ENCODE measurements around the gene ATE1. TPM values are rescaled to one million over a fixed set of nuclear protein-coding genes. Genes with fewer than 3 reads are reported as not detected.

The ATE1 gene
- total and polyA plus RNA-seq, 4 donors = 4.2 to 47.8 (median 13.2) TPM

- no peak overlapping the region for H3K9ac ChIP-seq (ENCODE audit: insufficient read depth in 1 of 2, low read length in 2 of 2)
- peaks cover 0 to 5% (median 0%) of the 10 kb centered on the region in 5 donors for H3K4me1 ChIP-seq (ENCODE audit: control insufficient read depth in 5 of 5, insufficient read depth in 5 of 5, low read length in 5 of 5)
- whole genome bisulfite sequencing, 2 donors = 73 to 74% methylated on average over 4 of the region's 4 CpGs
- DNase-seq (no peak), ATAC-seq (ENCODE audit: insufficient read depth, low FRiP score) (no peak)
- no peaks in the 10 kb centered on the region for H3K9me3 ChIP-seq (ENCODE audit: control insufficient read depth in 4 of 4, insufficient read depth in 3 of 4, low read length in 3 of 4)
- no peak overlapping the region for H3K4me3 ChIP-seq
- no peak overlapping the region for H3K27ac ChIP-seq (ENCODE audit: low read depth in 1 of 2, low read length in 1 of 2)
- no peaks in the 10 kb centered on the region for H3K27me3 ChIP-seq (ENCODE audit: control insufficient read depth in 3 of 3, insufficient read depth in 3 of 3, low read length in 2 of 3)
- peaks cover 0 to 4% (median 3%) of the 10 kb centered on the region in 4 donors for H3K36me3 ChIP-seq (ENCODE audit: control insufficient read depth in 4 of 4, insufficient read depth in 4 of 4, low read length in 4 of 4)
- TF ChIP-seq CTCF (IDR thresholded peaks at IDR 0.05; ENCODE audit: control extremely low read depth, extremely low read depth) = no peak
Observed at GRCh38 chr10:121812031-121812430, 115.8 kb downstream of the ATE1 start.

DNA sequence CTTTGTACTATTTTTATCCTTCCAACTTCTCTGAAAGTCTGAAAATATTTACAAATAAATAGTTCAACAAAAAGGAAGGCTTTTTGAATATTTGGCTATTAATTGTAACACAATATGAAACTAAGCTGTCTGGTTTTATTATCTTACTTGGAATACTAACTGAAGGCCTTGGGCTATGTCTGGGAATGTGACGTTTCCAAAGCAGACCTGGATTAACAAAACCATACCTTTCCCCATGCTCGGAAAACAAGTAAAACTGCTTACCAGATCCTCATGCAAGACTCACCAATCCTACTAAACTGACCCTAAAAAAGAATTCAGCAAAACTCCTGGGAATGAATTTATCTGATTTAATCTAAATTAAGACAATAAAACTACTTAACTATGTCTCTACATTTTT, 116.4 kb downstream of the ATE1 start:
- H3K36me3 ChIP-seq (ENCODE audit: control insufficient read depth in 4 of 4, insufficient read depth in 4 of 4, low read length in 4 of 4) = peaks cover 0 to 9% (median 3%) of the 10 kb centered on the region in 4 donors
- no peak overlapping the region for H3K4me3 ChIP-seq
- no peak overlapping the region for H3K9ac ChIP-seq (ENCODE audit: insufficient read depth in 1 of 2, low read length in 2 of 2)
- TF ChIP-seq CTCF (IDR thresholded peaks at IDR 0.05; ENCODE audit: control extremely low read depth, extremely low read depth) = no peak
- no peaks in the 10 kb centered on the region for H3K27me3 ChIP-seq (ENCODE audit: control insufficient read depth in 3 of 3, insufficient read depth in 3 of 3, low read length in 2 of 3)
- no peak overlapping the region for H3K27ac ChIP-seq (ENCODE audit: low read depth in 1 of 2, low read length in 1 of 2)
- peaks cover 0 to 5% (median 0%) of the 10 kb centered on the region in 5 donors for H3K4me1 ChIP-seq (ENCODE audit: control insufficient read depth in 5 of 5, insufficient read depth in 5 of 5, low read length in 5 of 5)
- ATAC-seq (ENCODE audit: insufficient read depth, low FRiP score) (no peak), DNase-seq (no peak)
- 95 to 100% methylated on average over 2 of the region's 2 CpGs for WGBS, 2 donors
- H3K9me3 ChIP-seq (ENCODE audit: control insufficient read depth in 4 of 4, insufficient read depth in 3 of 4, low read length in 3 of 4) = no peaks in the 10 kb centered on the region

- no peak overlapping the region for H3K4me3 ChIP-seq
- DNase-seq (no peak), ATAC-seq (ENCODE audit: insufficient read depth, low FRiP score) (no peak)
- no peak for TF ChIP-seq CTCF (IDR thresholded peaks at IDR 0.05; ENCODE audit: control extremely low read depth, extremely low read depth)
- H3K27ac ChIP-seq (ENCODE audit: low read depth in 1 of 2, low read length in 1 of 2) = no peak overlapping the region
- 74 to 75% methylated on average over 2 of the region's 2 CpGs for WGBS, 2 donors
- H3K9ac ChIP-seq (ENCODE audit: insufficient read depth in 1 of 2, low read length in 2 of 2) = no peak overlapping the region
- H3K27me3 ChIP-seq (ENCODE audit: control insufficient read depth in 3 of 3, insufficient read depth in 3 of 3, low read length in 2 of 3) = no peaks in the 10 kb centered on the region
- H3K4me1 ChIP-seq (ENCODE audit: control insufficient read depth in 5 of 5, insufficient read depth in 5 of 5, low read length in 5 of 5) = peaks cover 0 to 5% (median 0%) of the 10 kb centered on the region in 5 donors
- H3K36me3 ChIP-seq (ENCODE audit: control insufficient read depth in 4 of 4, insufficient read depth in 4 of 4, low read length in 4 of 4) = peaks cover 0 to 5% (median 0%) of the 10 kb centered on the region in 4 donors
- no peaks in the 10 kb centered on the region for H3K9me3 ChIP-seq (ENCODE audit: control insufficient read depth in 4 of 4, insufficient read depth in 3 of 4, low read length in 3 of 4)
Observed at GRCh38 chr10:121808835-121809234, 119.0 kb downstream of the ATE1 start.

- H3K27ac ChIP-seq (ENCODE audit: low read depth in 1 of 2, low read length in 1 of 2) = no peak overlapping the region
- DNase-seq (no peak), ATAC-seq (ENCODE audit: insufficient read depth, low FRiP score) (no peak)
- peaks cover 0 to 5% (median 0%) of the 10 kb centered on the region in 4 donors for H3K36me3 ChIP-seq (ENCODE audit: control insufficient read depth in 4 of 4, insufficient read depth in 4 of 4, low read length in 4 of 4)
- no peak overlapping the region for H3K4me3 ChIP-seq
- TF ChIP-seq CTCF (IDR thresholded peaks at IDR 0.05; ENCODE audit: control extremely low read depth, extremely low read depth) = no peak
- H3K9ac ChIP-seq (ENCODE audit: insufficient read depth in 1 of 2, low read length in 2 of 2) = no peak overlapping the region
- no peaks in the 10 kb centered on the region for H3K27me3 ChIP-seq (ENCODE audit: control insufficient read depth in 3 of 3, insufficient read depth in 3 of 3, low read length in 2 of 3)
- peaks cover 0 to 8% (median 0%) of the 10 kb centered on the region in 5 donors for H3K4me1 ChIP-seq (ENCODE audit: control insufficient read depth in 5 of 5, insufficient read depth in 5 of 5, low read length in 5 of 5)
- 94 to 98% methylated on average over 4 of the region's 4 CpGs for WGBS, 2 donors
- H3K9me3 ChIP-seq (ENCODE audit: control insufficient read depth in 4 of 4, insufficient read depth in 3 of 4, low read length in 3 of 4) = no peaks in the 10 kb centered on the region
Observed at GRCh38 chr10:121804460-121804859, 123.4 kb downstream of the ATE1 start.
